MG63 (cell line): ENCODE results near the gene CREB5. TPM values are rescaled to one million over a fixed set of nuclear protein-coding genes. Genes with fewer than 3 reads are reported as not detected.
"Not testable (repeated sequence)": the region's sequence is repeated elsewhere in the genome, so short reads cannot be mapped to it uniquely, and the experiment has no call there.

Experiments used
- DNase-seq: peaks from one replicate; pipeline ENCODE4 v3.0.0-alpha.2; 2020
- H3K27me3 ChIP-seq: fragments of 250-450 bp; sonication (Bioruptor Pico); 2 replicates; pipeline ENCODE4 v1.5.1; 2020; ENCODE audit warnings: mild to moderate bottlenecking, moderate library complexity
- H3K36me3 ChIP-seq: fragments of 250-450 bp; sonication (Bioruptor Pico); 2 replicates; pipeline ENCODE4 v1.5.1; 2020; ENCODE audit warnings: mild to moderate bottlenecking, moderate library complexity
- H3K4me3 ChIP-seq: fragments of 250-450 bp; sonication (Bioruptor Pico); 2 replicates; pipeline ENCODE4 v1.5.1; 2020; ENCODE audit warnings: mild to moderate bottlenecking, moderate library complexity
- H3K9me3 ChIP-seq: fragments of 250-450 bp; sonication (Bioruptor Pico); 2 replicates; pipeline ENCODE4 v1.5.1; 2020; ENCODE audit warnings: mild to moderate bottlenecking, moderate library complexity
- total RNA-seq: library from RNA; depleted of rRNA; stranded (reverse); fragments of >200 nt; shearing (Covaris generic); gene quantifications from 2 replicates; pipeline ENCODE4 v1.2.3, GENCODE V29; 2014; ENCODE audit warnings: low replicate concordance

CREB5 gene
- total RNA-seq, 1 experiment from 2014 or later, result 19.4 TPM

GRCh38 chr7:28395831-28396230 lies 16.5 kb upstream of the CREB5 start:
- no peaks in the 10 kb centered on the region; the same call in 1 of the 2 replicates for H3K9me3 ChIP-seq
- no peak for DNase-seq
- no peak overlapping the region for H3K4me3 ChIP-seq
- no peaks in the 10 kb centered on the region for H3K27me3 ChIP-seq
- no peaks in the 10 kb centered on the region for H3K36me3 ChIP-seq

GRCh38 chr7:28397141-28397540 lies 15.2 kb upstream of the CREB5 start:
- Histone ChIP-seq H3K4me3 (no peak overlapping the region), H3K36me3 (no peaks in the 10 kb centered on the region), H3K27me3 (no peaks in the 10 kb centered on the region), H3K9me3 (no peaks in the 10 kb centered on the region; the same call in 1 of the 2 replicates)
- DNase-seq, result no peak

GRCh38 chr7:28400838-28401360 lies 11.4 kb upstream of the CREB5 start:
- Histone ChIP-seq H3K4me3 (no peak overlapping the region), H3K36me3 (no peaks in the 10 kb centered on the region), H3K27me3 (no peaks in the 10 kb centered on the region), H3K9me3 (no peaks in the 10 kb centered on the region)
- no peak for DNase-seq

GRCh38 chr7:28401567-28401966 lies 10.8 kb upstream of the CREB5 start:
- not testable (repeated sequence) for DNase-seq, H3K4me3 ChIP-seq, H3K36me3 ChIP-seq, H3K9me3 ChIP-seq, H3K27me3 ChIP-seq

- H3K36me3 ChIP-seq, result no peaks in the 10 kb centered on the region; the same call in 1 of the 2 replicates
- DNase-seq, result peak; percentile 85
- no peak overlapping the region for H3K4me3 ChIP-seq
- no peaks in the 10 kb centered on the region for H3K9me3 ChIP-seq
- no peaks in the 10 kb centered on the region for H3K27me3 ChIP-seq
Measured at GRCh38 chr7:28405662-28406061, 6.7 kb upstream of the CREB5 start.

- DNase-seq, result no peak
- H3K27me3 ChIP-seq, result no peaks in the 10 kb centered on the region
- no peaks in the 10 kb centered on the region; the same call in 1 of the 2 replicates for H3K36me3 ChIP-seq
Measured at GRCh38 chr7:28406192-28406591, 6.1 kb upstream of the CREB5 start.

GRCh38 chr7:28407651-28408050 lies 4.7 kb upstream of the CREB5 start:
- peak; percentile 67 for DNase-seq
- H3K27me3 ChIP-seq, result no peaks in the 10 kb centered on the region
- H3K9me3 ChIP-seq, result no peaks in the 10 kb centered on the region
- no peak overlapping the region for H3K4me3 ChIP-seq
- no peaks in the 10 kb centered on the region; the same call in 1 of the 2 replicates for H3K36me3 ChIP-seq

More at GRCh38 chr7:28406192-28406591, 6.1 kb upstream of the CREB5 start:
- H3K4me3 ChIP-seq, result no peak overlapping the region
- H3K9me3 ChIP-seq, result no peaks in the 10 kb centered on the region

GRCh38 chr7:28408105-28408959 lies 4.0 kb upstream of the CREB5 start:
- Histone ChIP-seq H3K36me3 (no peaks in the 10 kb centered on the region; the same call in 1 of the 2 replicates), H3K4me3 (no peak overlapping the region), H3K27me3 (no peaks in the 10 kb centered on the region), H3K9me3 (no peaks in the 10 kb centered on the region)
- peak; percentile 33 for DNase-seq

- DNase-seq, result peak; percentile 92
- H3K36me3 ChIP-seq, result no peaks in the 10 kb centered on the region; the same call in 1 of the 2 replicates
- no peaks in the 10 kb centered on the region for H3K27me3 ChIP-seq
- peak overlapping the region; percentile 76 for H3K4me3 ChIP-seq
- H3K9me3 ChIP-seq, result no peaks in the 10 kb centered on the region
Measured at GRCh38 chr7:28408960-28409715, 3.2 kb upstream of the CREB5 start.

- no peaks in the 10 kb centered on the region for H3K27me3 ChIP-seq
- no peaks in the 10 kb centered on the region for H3K9me3 ChIP-seq
- no peaks in the 10 kb centered on the region; the same call in 1 of the 2 replicates for H3K36me3 ChIP-seq
- DNase-seq, result peak; percentile 59
- peak overlapping the region; percentile 76 for H3K4me3 ChIP-seq
Measured at GRCh38 chr7:28409716-28410627, 2.3 kb upstream of the CREB5 start.

- no peaks in the 10 kb centered on the region for H3K27me3 ChIP-seq
- peaks cover 2% of the 10 kb centered on the region; the same call in 1 of the 2 replicates for H3K36me3 ChIP-seq
- peak; percentile 68 for DNase-seq
- H3K9me3 ChIP-seq, result no peaks in the 10 kb centered on the region
- peak overlapping the region; percentile 76 for H3K4me3 ChIP-seq
Measured at GRCh38 chr7:28410628-28411531, 1.4 kb upstream of the CREB5 start.

GRCh38 chr7:28413011-28413410 lies 693 bp downstream of the CREB5 start:
- Histone ChIP-seq H3K4me3 (no peak overlapping the region; the same call in 1 of the 2 replicates), H3K9me3 (no peaks in the 10 kb centered on the region), H3K36me3 (peaks cover 8% of the 10 kb centered on the region), H3K27me3 (no peaks in the 10 kb centered on the region)
- DNase-seq, result no peak

GRCh38 chr7:28414453-28414852 lies 2.1 kb downstream of the CREB5 start:
- Histone ChIP-seq H3K4me3 (no peak overlapping the region), H3K36me3 (peaks cover 8% of the 10 kb centered on the region), H3K9me3 (no peaks in the 10 kb centered on the region), H3K27me3 (no peaks in the 10 kb centered on the region)
- no peak for DNase-seq

GRCh38 chr7:28417321-28417940 lies 5.1 kb downstream of the CREB5 start:
- H3K4me3 ChIP-seq, result no peak overlapping the region
- H3K27me3 ChIP-seq, result no peaks in the 10 kb centered on the region
- no peaks in the 10 kb centered on the region for H3K9me3 ChIP-seq
- DNase-seq, result no peak
- peaks cover 8% of the 10 kb centered on the region for H3K36me3 ChIP-seq

- Histone ChIP-seq H3K36me3 (peaks cover 14% of the 10 kb centered on the region), H3K9me3 (no peaks in the 10 kb centered on the region), H3K4me3 (no peak overlapping the region), H3K27me3 (no peaks in the 10 kb centered on the region)
- no peak for DNase-seq
Measured at GRCh38 chr7:28418311-28418710, 6.0 kb downstream of the CREB5 start.
